ENCODE data around the gene FILIP1. TPM values are rescaled to one million over a fixed set of nuclear protein-coding genes. Genes with fewer than 3 reads are reported as not detected.

FILIP1 gene
- total and polyA plus RNA-seq, 2 donors from 2014 or later, result 0.80 to 4.6 TPM

GRCh38 chr6:75331151-75331550 is 162.4 kb downstream of the FILIP1 start:
- no peak for TF ChIP-seq CTCF (IDR thresholded peaks at IDR 0.05; ENCODE audit: borderline replicate concordance, extremely low read depth, insufficient read depth)
- intact Hi-C loops (cut with DNase I), result no loop called here
- H3K4me3 ChIP-seq (ENCODE audit: low read length in 3 of 3), result no peak overlapping the region
- H3K27ac ChIP-seq (ENCODE audit: low read depth in 2 of 2, low read length in 2 of 2), result no peak overlapping the region
- FAIRE-seq (no peak), DNase-seq (no peak)
- H3K9ac ChIP-seq (ENCODE audit: low read length in 3 of 3), result no peak overlapping the region
- H3K27me3 ChIP-seq (ENCODE audit: control insufficient read depth, insufficient read depth, low read length), result no peaks in the 10 kb centered on the region
- H3K9me3 ChIP-seq (ENCODE audit: control insufficient read depth in 2 of 3, insufficient read depth in 1 of 3, low read length in 3 of 3), result no peaks in the 10 kb centered on the region
- H3K4me1 ChIP-seq (ENCODE audit: control insufficient read depth in 2 of 3, insufficient read depth in 2 of 3, low read depth in 1 of 3, low read length in 3 of 3), result no peaks in the 10 kb centered on the region
- H3K36me3 ChIP-seq (ENCODE audit: control insufficient read depth in 2 of 3, insufficient read depth in 3 of 3, low read length in 3 of 3), result no peaks in the 10 kb centered on the region

GRCh38 chr6:75329703-75330102 is 163.9 kb downstream of the FILIP1 start:
- no peaks in the 10 kb centered on the region for H3K9me3 ChIP-seq (ENCODE audit: control insufficient read depth in 2 of 3, insufficient read depth in 1 of 3, low read length in 3 of 3)
- H3K36me3 ChIP-seq (ENCODE audit: control insufficient read depth in 2 of 3, insufficient read depth in 3 of 3, low read length in 3 of 3), result no peaks in the 10 kb centered on the region
- H3K27ac ChIP-seq (ENCODE audit: low read depth in 2 of 2, low read length in 2 of 2), result no peak overlapping the region
- no peaks in the 10 kb centered on the region for H3K4me1 ChIP-seq (ENCODE audit: control insufficient read depth in 2 of 3, insufficient read depth in 2 of 3, low read depth in 1 of 3, low read length in 3 of 3)
- intact Hi-C loops (cut with DNase I), result no loop called here
- DNase-seq (no peak), FAIRE-seq (no peak)
- H3K4me3 ChIP-seq (ENCODE audit: low read length in 3 of 3), result no peak overlapping the region
- TF ChIP-seq CTCF (IDR thresholded peaks at IDR 0.05; ENCODE audit: borderline replicate concordance, extremely low read depth, insufficient read depth), result no peak
- H3K9ac ChIP-seq (ENCODE audit: low read length in 3 of 3), result no peak overlapping the region
- H3K27me3 ChIP-seq (ENCODE audit: control insufficient read depth, insufficient read depth, low read length), result no peaks in the 10 kb centered on the region

- FAIRE-seq, result no peak
- intact Hi-C loops (cut with DNase I), result no loop called here
- Histone ChIP-seq H3K27me3 (ENCODE audit: control insufficient read depth, insufficient read depth, low read length) (no peaks in the 10 kb centered on the region), H3K4me1 (ENCODE audit: control insufficient read depth in 2 of 3, insufficient read depth in 2 of 3, low read depth in 1 of 3, low read length in 3 of 3) (no peaks in the 10 kb centered on the region), H3K4me3 (ENCODE audit: low read length in 3 of 3) (no peak overlapping the region), H3K36me3 (ENCODE audit: control insufficient read depth in 2 of 3, insufficient read depth in 3 of 3, low read length in 3 of 3) (no peaks in the 10 kb centered on the region), H3K9me3 (ENCODE audit: control insufficient read depth in 2 of 3, insufficient read depth in 1 of 3, low read length in 3 of 3) (no peaks in the 10 kb centered on the region), H3K27ac (ENCODE audit: low read depth in 2 of 2, low read length in 2 of 2) (no peak overlapping the region), H3K9ac (ENCODE audit: low read length in 3 of 3) (no peak overlapping the region)
- no peak for DNase-seq
- no peak for TF ChIP-seq CTCF (IDR thresholded peaks at IDR 0.05; ENCODE audit: borderline replicate concordance, extremely low read depth, insufficient read depth)
These were observed 165.8 kb downstream of the FILIP1 start for GRCh38 chr6:75327807-75328206.

GRCh38 chr6:75326557-75327258 is 166.9 kb downstream of the FILIP1 start:
- Histone ChIP-seq H3K27ac (ENCODE audit: low read depth in 2 of 2, low read length in 2 of 2) (no peak overlapping the region), H3K4me1 (ENCODE audit: control insufficient read depth in 2 of 3, insufficient read depth in 2 of 3, low read depth in 1 of 3, low read length in 3 of 3) (no peaks in the 10 kb centered on the region), H3K9me3 (ENCODE audit: control insufficient read depth in 2 of 3, insufficient read depth in 1 of 3, low read length in 3 of 3) (no peaks in the 10 kb centered on the region), H3K9ac (ENCODE audit: low read length in 3 of 3) (no peak overlapping the region), H3K27me3 (ENCODE audit: control insufficient read depth, insufficient read depth, low read length) (no peaks in the 10 kb centered on the region), H3K4me3 (ENCODE audit: low read length in 3 of 3) (no peak overlapping the region), H3K36me3 (ENCODE audit: control insufficient read depth in 2 of 3, insufficient read depth in 3 of 3, low read length in 3 of 3) (no peaks in the 10 kb centered on the region)
- no peak for TF ChIP-seq CTCF (IDR thresholded peaks at IDR 0.05; ENCODE audit: borderline replicate concordance, extremely low read depth, insufficient read depth)
- DNase-seq (no peak), FAIRE-seq (no peak)
- intact Hi-C loops (cut with DNase I), result no loop called here

Measured in kidney (tissue), 14 donors.